Nephron (organoid): ENCODE measurements around the gene NAA50.

Source experiments
- H3K27ac Mint-ChIP-seq, 3 experiments: 2 replicates each; pipeline ENCODE4 v1.8.0; 2020; ENCODE audit warnings: mixed read lengths in 3 of 3, mild to moderate bottlenecking in 2 of 3, moderate library complexity in 1 of 3
- H3K27me3 Mint-ChIP-seq: 2 replicates; pipeline ENCODE4 v1.8.0; 2021; ENCODE audit warnings: low read depth, mild to moderate bottlenecking, moderate library complexity, mixed read lengths
- H3K36me3 Mint-ChIP-seq: 2 replicates; pipeline ENCODE4 v1.8.0; 2020; ENCODE audit warnings: low read depth, mixed read lengths
- H3K4me1 Mint-ChIP-seq: 2 replicates; pipeline ENCODE4 v1.8.0; 2020; ENCODE audit warnings: mixed read lengths
- H3K4me3 Mint-ChIP-seq, 3 experiments: 2 replicates each; pipeline ENCODE4 v1.8.0; 2020; ENCODE audit warnings: mild to moderate bottlenecking in 3 of 3, mixed read lengths in 3 of 3, moderate library complexity in 2 of 3
- H3K9me3 Mint-ChIP-seq: 2 replicates; pipeline ENCODE4 v1.8.0; 2020; ENCODE audit warnings: mixed read lengths
- TF ChIP-seq, protein P1 (sequence below), 3 experiments: fragments of 200-600 bp; sonication (generic); IDR thresholded peaks; one replicate each; pipeline ENCODE4 v1.5.0; 2021; ENCODE audit warnings: antibody characterized with exemption in 3 of 3; ENCODE audit not compliant: unreplicated experiment in 3 of 3

NAA50 gene

DNA sequence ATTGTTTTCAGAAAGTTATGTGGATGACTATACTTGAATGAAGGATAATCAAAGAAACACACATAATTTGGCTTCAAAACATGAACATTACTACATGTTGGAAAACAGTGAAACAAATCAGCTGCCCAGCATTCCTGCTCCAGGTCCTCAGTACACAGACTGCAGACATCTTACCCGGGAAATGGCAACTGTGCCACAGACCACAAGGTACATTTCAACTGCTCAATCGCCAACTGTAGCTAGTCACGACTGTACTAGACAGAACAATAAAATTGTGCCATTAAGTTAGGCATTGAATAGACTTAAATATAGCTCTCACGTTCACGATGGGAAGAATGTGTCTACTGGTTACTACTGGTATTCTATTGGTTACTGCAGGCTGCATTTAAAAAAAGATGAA is 5.0 kb downstream of the NAA50 start:
- Mint-ChIP-seq H3K27ac (peak overlapping the region in 2 of 3 experiments; percentile 23 to 27), H3K36me3 (peaks cover 7% of the 10 kb centered on the region), H3K4me1 (peaks cover 46% of the 10 kb centered on the region), H3K4me3 (no peak overlapping the region), H3K27me3 (no peaks in the 10 kb centered on the region), H3K9me3 (no peaks in the 10 kb centered on the region)
- TF ChIP-seq, protein P1, sequence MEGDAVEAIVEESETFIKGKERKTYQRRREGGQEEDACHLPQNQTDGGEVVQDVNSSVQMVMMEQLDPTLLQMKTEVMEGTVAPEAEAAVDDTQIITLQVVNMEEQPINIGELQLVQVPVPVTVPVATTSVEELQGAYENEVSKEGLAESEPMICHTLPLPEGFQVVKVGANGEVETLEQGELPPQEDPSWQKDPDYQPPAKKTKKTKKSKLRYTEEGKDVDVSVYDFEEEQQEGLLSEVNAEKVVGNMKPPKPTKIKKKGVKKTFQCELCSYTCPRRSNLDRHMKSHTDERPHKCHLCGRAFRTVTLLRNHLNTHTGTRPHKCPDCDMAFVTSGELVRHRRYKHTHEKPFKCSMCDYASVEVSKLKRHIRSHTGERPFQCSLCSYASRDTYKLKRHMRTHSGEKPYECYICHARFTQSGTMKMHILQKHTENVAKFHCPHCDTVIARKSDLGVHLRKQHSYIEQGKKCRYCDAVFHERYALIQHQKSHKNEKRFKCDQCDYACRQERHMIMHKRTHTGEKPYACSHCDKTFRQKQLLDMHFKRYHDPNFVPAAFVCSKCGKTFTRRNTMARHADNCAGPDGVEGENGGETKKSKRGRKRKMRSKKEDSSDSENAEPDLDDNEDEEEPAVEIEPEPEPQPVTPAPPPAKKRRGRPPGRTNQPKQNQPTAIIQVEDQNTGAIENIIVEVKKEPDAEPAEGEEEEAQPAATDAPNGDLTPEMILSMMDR (IDR thresholded peaks at IDR 0.05; ENCODE audit: unreplicated experiment in 3 of 3), result no peak

DNA sequence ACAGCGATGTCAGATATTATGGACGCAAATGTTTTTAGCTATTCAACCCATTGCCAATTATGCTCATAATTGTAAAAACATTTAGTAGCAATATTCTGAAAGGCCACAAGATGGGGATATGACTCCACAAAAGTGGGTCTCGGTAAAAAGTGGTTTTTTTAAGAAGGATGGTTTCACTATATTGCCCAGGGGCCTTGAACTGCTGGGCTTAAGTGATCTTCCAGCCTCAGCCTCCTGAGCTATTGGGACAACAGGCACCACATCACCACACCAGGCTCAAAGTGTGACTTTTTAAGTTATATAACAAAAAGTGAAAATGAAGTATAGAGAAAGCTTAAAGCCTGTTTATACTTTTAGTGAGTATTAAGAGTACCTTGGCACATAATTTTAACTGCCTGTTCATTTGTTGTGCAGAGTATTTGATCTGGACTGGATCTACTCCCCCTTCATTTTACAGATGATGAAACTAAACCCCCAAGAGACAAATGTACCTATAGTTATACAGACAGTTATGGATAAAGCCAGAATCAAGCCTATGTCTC is 9.4 kb downstream of the NAA50 start:
- Mint-ChIP-seq H3K4me3 (no peak overlapping the region), H3K27ac (peak overlapping the region; percentile 8 to 22 (median 15)), H3K27me3 (no peaks in the 10 kb centered on the region), H3K36me3 (peaks cover 14% of the 10 kb centered on the region), H3K9me3 (no peaks in the 10 kb centered on the region), H3K4me1 (peaks cover 25% of the 10 kb centered on the region)
- TF ChIP-seq, protein P1 (IDR thresholded peaks at IDR 0.05; ENCODE audit: unreplicated experiment in 3 of 3), result peak; percentile 57 to 73 (median 61)

DNA sequence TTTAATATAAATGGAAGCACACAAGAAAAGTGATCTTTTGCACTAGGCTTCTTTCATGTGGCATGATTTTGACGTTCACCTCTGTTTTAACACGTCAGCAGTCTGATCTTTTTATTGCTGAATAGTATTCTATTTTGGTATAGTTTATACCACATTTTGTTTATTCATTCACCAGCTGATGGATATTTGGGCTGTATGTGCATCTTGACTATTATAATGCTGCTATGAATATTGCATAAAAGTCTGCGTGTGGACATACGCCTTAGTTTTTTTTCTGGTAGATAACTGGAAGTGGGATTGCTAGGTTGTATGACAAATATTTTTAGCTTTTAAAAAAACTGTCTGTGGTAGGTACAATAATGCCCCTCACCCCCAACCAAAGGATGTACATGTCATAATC is 14.4 kb downstream of the NAA50 start:
- TF ChIP-seq, protein P1 (IDR thresholded peaks at IDR 0.05; ENCODE audit: unreplicated experiment in 3 of 3), result no peak
- H3K27ac Mint-ChIP-seq, result no peak overlapping the region
- peaks cover 12% of the 10 kb centered on the region for H3K36me3 Mint-ChIP-seq
- no peaks in the 10 kb centered on the region for H3K27me3 Mint-ChIP-seq
- no peaks in the 10 kb centered on the region for H3K9me3 Mint-ChIP-seq
- peaks cover 16% of the 10 kb centered on the region for H3K4me1 Mint-ChIP-seq
- H3K4me3 Mint-ChIP-seq, result no peak overlapping the region

DNA sequence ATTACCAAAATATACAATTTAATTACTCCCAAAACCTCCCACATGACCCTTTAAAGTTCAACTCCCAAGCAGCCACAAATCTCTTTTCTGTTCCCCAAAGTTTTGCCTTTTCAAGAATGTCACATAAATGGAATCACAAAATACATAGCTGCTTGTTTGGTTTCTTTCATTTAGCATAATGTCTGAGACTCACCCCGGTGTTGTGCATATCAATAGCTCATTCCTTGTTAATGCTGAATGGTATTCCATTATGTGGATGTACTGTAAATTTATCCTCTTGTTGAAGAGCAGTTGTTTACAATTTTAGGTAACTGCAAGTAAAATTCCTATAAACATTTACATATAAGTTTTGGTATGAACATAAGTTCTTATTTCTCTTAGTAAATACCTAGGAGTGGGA is 15.5 kb downstream of the NAA50 start:
- H3K27me3 Mint-ChIP-seq, result no peaks in the 10 kb centered on the region
- TF ChIP-seq, protein P1 (IDR thresholded peaks at IDR 0.05; ENCODE audit: unreplicated experiment in 3 of 3), result no peak
- H3K4me3 Mint-ChIP-seq, result no peak overlapping the region
- H3K9me3 Mint-ChIP-seq, result no peaks in the 10 kb centered on the region
- H3K36me3 Mint-ChIP-seq, result peaks cover 12% of the 10 kb centered on the region
- H3K4me1 Mint-ChIP-seq, result peaks cover 9% of the 10 kb centered on the region
- H3K27ac Mint-ChIP-seq, result no peak overlapping the region

DNA sequence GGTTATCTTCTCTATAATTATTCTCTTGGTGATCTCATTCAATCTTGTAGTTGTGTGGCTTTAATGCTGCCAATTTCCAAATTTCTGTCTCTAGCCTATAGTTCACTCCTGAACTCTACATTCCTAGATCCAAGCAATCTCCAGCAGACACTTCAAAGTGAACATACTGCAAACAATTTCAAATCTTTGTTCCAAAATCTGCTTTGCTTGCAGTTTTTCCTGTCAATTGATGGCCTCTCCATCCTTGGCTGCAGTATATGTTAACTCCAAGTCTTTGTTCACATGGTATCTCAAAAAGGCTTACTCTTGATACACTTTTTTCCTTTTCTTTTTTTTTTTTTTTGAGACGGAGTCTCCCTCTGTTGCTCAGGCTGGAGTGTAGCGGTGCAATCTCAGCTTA is 17.4 kb downstream of the NAA50 start:
- H3K27ac Mint-ChIP-seq, result no peak overlapping the region
- peaks cover 9% of the 10 kb centered on the region for H3K4me1 Mint-ChIP-seq
- TF ChIP-seq, protein P1 (IDR thresholded peaks at IDR 0.05; ENCODE audit: unreplicated experiment in 3 of 3), result no peak
- no peaks in the 10 kb centered on the region for H3K27me3 Mint-ChIP-seq
- no peaks in the 10 kb centered on the region for H3K9me3 Mint-ChIP-seq
- H3K4me3 Mint-ChIP-seq, result no peak overlapping the region
- H3K36me3 Mint-ChIP-seq, result peaks cover 19% of the 10 kb centered on the region

DNA sequence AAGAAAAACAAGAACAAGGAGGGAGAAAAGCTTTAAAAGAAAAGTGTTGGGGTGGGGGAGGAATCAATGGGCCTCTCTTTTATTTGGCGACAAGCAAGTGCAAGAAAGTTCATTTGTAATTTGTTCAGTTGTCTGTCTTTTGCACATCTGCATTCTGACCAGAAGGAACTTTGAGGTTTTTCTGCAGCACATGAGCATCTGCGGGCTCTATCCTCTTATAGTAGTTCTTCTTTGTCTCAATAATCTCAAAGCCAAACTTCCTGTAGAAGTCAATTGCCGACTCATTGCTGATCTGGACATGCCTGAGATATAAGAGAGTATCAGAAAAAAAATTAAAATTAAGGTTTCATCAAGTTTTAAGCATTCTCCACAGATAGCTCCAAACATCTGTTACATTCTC is 24.4 kb downstream of the NAA50 start:
- Mint-ChIP-seq H3K4me1 (no peaks in the 10 kb centered on the region), H3K36me3 (peaks cover 55% of the 10 kb centered on the region), H3K4me3 (no peak overlapping the region), H3K27ac (no peak overlapping the region), H3K27me3 (no peaks in the 10 kb centered on the region), H3K9me3 (no peaks in the 10 kb centered on the region)
- TF ChIP-seq, protein P1 (IDR thresholded peaks at IDR 0.05; ENCODE audit: unreplicated experiment in 3 of 3), result no peak
